Measurements from ENCODE around the gene ZNF445. TPM values are rescaled to one million over a fixed set of nuclear protein-coding genes. Genes with fewer than 3 reads are reported as not detected.
"Not testable (repeated sequence)": the region's sequence is repeated elsewhere in the genome, so short reads cannot be mapped to it uniquely, and the experiment has no call there.

ZNF445 gene
- total RNA-seq, 4 donors from 2014 or later = 4.8 to 7.0 (median 6.0) TPM

GRCh38 chr3:44419116-44419922, 58.2 kb downstream of the ZNF445 start:
- no peak overlapping the region for H3K4me3 ChIP-seq (ENCODE audit: low read depth, poor library complexity, severe bottlenecking)
- intact Hi-C loops (cut with DNase I; ENCODE audit: low total_unique reads) = no loop called here
- TF ChIP-seq CTCF (IDR thresholded peaks at IDR 0.05) (no peak), POLR2A (IDR thresholded peaks at IDR 0.05) (no peak)
- WGBS, 2 donors = 66 to 95% methylated on average over 7 to 9 of the region's 11 CpGs
- DNase-seq (ENCODE audit: low spot score in 2 of 2) = no peak

GRCh38 chr3:44418549-44418948, 58.9 kb downstream of the ZNF445 start:
- DNase-seq (ENCODE audit: low spot score in 2 of 2) = no peak
- no peak overlapping the region for H3K4me3 ChIP-seq (ENCODE audit: low read depth, poor library complexity, severe bottlenecking)
- 83 to 92% methylated on average over 2 of the region's 2 CpGs for WGBS, 2 donors
- intact Hi-C loops (cut with DNase I; ENCODE audit: low total_unique reads) = no loop called here
- TF ChIP-seq CTCF (IDR thresholded peaks at IDR 0.05) = no peak
- TF ChIP-seq POLR2A (IDR thresholded peaks at IDR 0.05) = no peak

- H3K4me3 ChIP-seq (ENCODE audit: low read depth, poor library complexity, severe bottlenecking); intact Hi-C loops (cut with DNase I; ENCODE audit: low total_unique reads); DNase-seq (ENCODE audit: low spot score in 2 of 2): not testable (repeated sequence)
- 80 to 85% methylated on average over 4 of the region's 4 CpGs for WGBS, 2 donors
Measured at GRCh38 chr3:44418118-44418517, 59.4 kb downstream of the ZNF445 start.

GRCh38 chr3:44416031-44417030, 61.1 kb downstream of the ZNF445 start:
- WGBS, 2 donors = 91 to 94% methylated on average over 10 to 11 of the region's 11 CpGs
- TF ChIP-seq CTCF (IDR thresholded peaks at IDR 0.05) = no peak
- no peak for TF ChIP-seq POLR2A (IDR thresholded peaks at IDR 0.05)
- intact Hi-C loops (cut with DNase I; ENCODE audit: low total_unique reads) = no loop called here
- DNase-seq (ENCODE audit: low spot score in 2 of 2) = peak in 1 of 2 donors; percentile 8
- no peak overlapping the region for H3K4me3 ChIP-seq (ENCODE audit: low read depth, poor library complexity, severe bottlenecking)

- WGBS, 2 donors = 86 to 89% methylated on average over 11 of the region's 11 CpGs
- intact Hi-C loops (cut with DNase I; ENCODE audit: low total_unique reads) = no loop called here
- H3K4me3 ChIP-seq (ENCODE audit: low read depth, poor library complexity, severe bottlenecking) = no peak overlapping the region
- no peak for DNase-seq (ENCODE audit: low spot score in 2 of 2)
- TF ChIP-seq CTCF (IDR thresholded peaks at IDR 0.05) (no peak), POLR2A (IDR thresholded peaks at IDR 0.05) (no peak)
Measured at GRCh38 chr3:44415421-44415820, 62.0 kb downstream of the ZNF445 start.

Measured in lower leg skin (tissue), 4 donors.